VCaP (cell line): ENCODE data around the gene NME3.

ENCODE experiments used
- H3K27ac ChIP-seq: fragments of 450-650 bp; 2 replicates; pipeline ENCODE4 v1.5.1; 2017
- TF ChIP-seq, protein P1 (sequence below): fragments of 450-650 bp; conservative IDR thresholded peaks from 2 replicates; pipeline ENCODE4 v1.5.1; 2017; ENCODE audit warnings: mild to moderate bottlenecking, moderate library complexity

NME3 gene

DNA sequence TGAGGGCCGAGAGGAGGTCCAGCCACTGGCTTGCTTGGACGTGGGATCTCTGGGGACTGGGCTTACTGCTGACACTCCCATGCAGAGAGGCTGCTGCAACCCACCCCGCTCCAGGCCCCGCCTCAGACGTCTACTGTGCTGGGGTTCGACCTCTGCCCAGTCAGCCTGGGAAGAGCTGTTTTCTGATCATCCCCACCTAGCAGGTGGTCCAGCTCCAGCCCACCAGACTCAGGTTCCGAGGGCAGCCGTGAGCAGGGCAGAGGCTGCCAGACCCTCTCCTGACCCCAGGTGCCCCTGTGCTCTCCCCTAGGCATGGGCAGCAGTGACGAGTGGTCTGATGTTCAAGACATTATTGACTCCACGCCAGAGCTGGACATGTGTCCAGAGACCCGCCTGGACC is 23.4 kb downstream of the NME3 start:
- H3K27ac ChIP-seq, result no peak overlapping the region
- TF ChIP-seq, protein P1, sequence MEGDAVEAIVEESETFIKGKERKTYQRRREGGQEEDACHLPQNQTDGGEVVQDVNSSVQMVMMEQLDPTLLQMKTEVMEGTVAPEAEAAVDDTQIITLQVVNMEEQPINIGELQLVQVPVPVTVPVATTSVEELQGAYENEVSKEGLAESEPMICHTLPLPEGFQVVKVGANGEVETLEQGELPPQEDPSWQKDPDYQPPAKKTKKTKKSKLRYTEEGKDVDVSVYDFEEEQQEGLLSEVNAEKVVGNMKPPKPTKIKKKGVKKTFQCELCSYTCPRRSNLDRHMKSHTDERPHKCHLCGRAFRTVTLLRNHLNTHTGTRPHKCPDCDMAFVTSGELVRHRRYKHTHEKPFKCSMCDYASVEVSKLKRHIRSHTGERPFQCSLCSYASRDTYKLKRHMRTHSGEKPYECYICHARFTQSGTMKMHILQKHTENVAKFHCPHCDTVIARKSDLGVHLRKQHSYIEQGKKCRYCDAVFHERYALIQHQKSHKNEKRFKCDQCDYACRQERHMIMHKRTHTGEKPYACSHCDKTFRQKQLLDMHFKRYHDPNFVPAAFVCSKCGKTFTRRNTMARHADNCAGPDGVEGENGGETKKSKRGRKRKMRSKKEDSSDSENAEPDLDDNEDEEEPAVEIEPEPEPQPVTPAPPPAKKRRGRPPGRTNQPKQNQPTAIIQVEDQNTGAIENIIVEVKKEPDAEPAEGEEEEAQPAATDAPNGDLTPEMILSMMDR, result no peak

DNA sequence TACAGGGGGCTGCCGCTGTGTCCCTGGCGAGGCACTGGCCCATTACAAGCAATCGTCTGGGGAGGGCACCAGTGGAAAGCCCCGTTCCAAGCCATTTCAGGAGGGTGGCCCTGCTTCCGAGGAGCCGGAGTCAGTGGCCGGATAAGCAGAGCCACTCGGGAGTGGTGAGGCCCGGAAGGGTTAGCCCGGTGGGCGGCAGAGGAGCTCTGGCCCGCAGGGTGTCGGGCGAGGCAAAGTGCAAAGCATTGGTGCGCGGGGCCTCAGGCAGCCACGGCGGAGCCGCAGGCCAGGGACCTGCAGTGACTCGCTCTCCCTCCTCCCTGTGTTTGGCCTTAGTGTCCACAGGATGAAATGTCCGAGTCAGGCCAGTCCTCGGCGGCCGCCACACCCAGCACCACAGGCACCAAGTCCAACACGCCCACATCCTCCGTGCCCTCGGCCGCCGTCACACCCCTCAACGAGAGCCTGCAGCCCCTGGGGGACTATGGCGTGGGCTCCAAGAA is 24.6 kb downstream of the NME3 start:
- TF ChIP-seq, protein P1, result no peak
- no peak overlapping the region for H3K27ac ChIP-seq

DNA sequence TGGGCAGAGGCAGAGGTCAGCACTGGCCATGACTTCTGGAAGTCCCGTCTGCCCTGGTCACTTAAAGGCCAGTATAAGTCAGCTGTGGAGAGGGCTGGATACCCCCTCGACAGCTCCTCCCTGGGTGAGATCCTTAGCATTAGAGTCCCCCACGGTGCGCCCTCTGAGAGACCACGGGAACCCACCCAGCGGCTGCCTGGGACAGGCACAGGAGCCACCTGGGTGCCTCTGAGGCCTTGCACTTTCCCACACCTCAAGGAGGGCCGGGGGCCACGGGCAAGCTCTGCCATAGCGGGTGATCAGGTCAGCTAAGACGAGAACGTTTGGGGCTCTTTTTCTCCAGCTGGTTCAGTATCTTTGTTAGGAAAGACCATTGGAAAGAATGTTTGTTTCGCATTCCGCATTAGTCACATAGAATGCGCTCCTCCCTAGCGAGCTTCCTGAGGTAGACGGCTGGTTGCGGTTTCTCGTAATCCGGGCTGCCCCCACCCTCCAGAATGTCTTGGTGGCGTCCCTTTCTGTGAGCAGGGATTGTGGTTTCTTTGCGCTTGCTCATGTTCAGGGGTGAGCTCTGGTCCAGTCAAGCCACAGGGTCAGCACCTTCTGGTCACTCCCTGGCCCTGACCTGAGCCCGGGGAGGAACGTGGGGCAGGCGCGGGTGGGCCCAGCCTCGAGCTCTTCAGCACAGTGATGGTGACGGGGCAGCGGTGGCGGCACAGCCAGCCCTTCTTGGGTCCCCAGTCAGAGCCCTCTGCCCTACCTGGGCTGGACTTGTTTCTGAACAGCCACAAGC is 25.2 kb downstream of the NME3 start:
- TF ChIP-seq, protein P1, result no peak
- no peak overlapping the region for H3K27ac ChIP-seq

DNA sequence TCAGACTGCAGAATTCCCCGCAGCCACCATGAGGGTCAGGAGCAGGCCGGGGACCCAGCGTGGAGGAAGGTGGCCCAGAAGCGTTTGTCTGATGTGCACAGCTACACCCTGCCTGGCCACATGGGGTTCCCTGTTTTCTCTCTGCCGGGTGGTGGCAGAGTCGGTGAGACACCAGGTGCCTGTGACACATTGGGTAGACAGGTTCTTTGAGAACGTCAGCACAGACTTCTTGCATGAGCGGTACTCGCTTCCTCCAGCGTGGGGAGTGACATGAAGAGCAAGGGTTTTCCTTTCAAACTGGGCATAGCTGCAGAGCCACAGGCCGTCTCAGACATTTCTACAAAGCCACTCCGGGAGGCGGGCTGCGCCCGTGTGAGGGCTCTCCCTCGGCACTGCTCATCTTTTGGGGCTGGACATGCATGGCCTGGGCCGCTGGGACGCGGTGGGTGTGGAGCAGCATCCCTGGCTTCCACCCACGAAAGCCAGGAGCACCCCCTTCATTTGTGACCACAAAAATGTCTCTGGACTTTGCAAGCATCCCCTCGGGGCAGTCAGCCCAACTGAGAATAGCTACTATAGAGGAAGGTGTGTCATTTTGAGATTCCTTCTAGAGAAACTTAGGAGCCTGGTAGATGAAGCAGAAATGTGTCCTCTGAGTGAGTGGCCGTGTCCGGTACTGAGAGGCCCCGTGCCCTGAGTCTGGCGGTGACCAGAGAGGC is 26.0 kb downstream of the NME3 start:
- no peak overlapping the region for H3K27ac ChIP-seq
- TF ChIP-seq, protein P1, result no peak

DNA sequence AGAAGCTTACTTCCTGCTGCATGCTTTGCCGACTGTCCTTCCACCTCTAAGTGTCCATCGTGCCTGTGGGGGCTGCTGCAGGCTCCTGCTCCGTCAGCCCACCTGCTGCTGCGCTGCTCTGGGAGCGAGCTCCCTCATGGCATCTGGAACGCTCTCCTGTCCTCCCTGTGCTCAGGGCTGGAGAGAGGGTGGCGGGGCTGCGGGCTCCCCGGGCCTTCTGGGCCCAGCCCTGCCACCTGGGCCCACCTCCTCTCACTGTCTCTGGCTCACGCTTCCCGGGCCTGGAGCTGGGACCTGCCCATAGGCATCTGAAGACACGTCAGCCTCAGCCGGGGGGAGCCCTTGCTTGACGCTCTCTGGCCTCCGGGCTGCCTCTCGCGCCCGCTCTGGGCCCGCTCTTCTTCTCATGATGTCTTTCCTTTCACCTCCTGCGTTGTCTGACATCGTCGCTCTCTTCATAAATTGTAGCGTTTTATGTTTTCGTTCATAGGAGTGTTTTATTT is 27.0 kb downstream of the NME3 start:
- no peak overlapping the region for H3K27ac ChIP-seq
- TF ChIP-seq, protein P1, result no peak

DNA sequence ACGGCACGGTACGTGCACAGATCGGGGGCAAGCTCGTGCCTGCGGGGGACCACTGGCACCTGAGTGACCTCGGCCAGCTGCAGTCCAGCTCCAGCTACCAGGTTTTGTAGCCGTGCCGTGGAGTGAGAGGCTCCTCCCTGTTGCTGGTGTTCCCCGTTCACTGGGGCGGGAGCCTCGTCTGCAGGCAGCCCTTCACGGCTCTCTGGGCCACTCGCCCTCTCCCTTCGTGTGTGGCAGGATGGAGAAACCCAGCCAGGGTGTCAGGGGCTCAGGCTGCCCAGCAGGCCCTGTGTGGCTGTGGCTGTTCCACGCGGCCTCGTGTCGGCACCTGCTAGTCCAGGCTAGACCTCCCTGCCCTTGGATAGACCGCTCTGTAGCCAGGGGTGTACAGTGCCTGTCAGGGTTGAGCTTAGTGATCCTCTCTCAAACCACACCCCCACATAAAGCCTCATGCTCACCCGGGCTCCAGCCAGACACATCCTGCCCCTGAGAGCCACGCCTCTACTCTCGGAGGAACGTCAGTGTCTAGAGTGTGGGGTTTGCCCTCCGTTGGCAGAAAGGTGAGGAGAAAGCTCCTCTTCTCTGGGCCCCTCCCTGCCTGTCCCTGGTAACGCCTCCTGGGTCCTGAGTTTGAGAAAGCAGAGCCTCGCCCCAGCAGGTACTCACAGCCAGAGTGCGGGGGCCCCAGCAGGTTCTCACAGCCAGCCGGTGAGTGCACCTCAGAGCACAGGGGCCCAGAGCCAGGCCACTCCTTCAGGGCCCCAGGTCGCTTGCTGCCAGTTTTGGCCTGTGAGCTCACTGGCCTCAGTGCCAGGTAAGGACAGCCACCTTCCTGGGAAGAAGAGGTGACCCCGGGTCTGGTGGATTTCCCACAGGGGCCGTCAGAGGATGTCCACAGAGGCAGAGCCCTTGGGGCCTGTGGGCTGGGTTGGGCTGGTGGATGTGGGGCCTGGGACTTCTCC is 27.7 kb downstream of the NME3 start:
- TF ChIP-seq, protein P1, result no peak
- H3K27ac ChIP-seq, result no peak overlapping the region
